ENCODE measurements around the gene DNAH7. TPM values are rescaled to one million over a fixed set of nuclear protein-coding genes. Genes with fewer than 3 reads are reported as not detected.

Gene DNAH7
- total RNA-seq, 2 donors from 2014 or later, result 1.1 to 1.5 TPM

DNA sequence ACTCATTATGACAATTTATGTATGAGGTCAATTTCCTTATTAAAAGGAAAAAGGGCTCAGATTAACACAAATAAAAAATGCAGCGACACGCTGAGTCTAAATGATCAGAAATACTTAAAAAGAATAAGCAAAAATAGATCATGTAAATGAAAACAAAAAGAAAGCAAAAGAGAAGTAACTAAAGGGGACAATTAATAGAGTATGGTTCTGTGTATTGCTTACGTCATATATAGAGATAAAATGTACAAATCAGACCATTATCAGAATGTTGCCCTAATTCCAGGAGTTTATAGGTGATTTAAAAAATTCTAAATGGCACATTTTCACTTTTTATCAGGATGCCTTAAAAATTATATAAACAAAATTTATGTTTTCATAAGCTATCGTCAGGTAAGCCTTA lies 189.5 kb downstream of the DNAH7 start:
- H3K27me3 Mint-ChIP-seq (ENCODE audit: insufficient read depth), result no peaks in the 10 kb centered on the region
- no peak overlapping the region for H3K4me3 Mint-ChIP-seq

DNA sequence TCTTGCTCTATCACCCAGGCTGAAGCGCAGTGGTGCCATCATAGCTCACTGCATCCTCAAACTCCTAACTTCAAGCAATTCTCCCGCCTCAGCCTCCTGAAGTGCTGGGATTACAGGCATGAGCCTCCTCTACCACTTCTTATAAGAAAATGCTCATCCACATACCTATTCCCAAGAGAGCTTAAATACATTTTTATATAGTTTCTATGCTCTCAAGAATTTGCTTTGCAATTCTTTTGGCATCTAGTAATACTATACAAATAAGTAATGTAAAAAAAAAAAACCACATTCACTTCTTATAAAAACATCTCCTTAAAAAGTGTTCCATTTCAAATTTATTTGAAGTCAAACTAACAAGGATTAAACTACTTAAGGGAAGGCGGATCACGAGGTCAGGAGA lies 197.3 kb downstream of the DNAH7 start:
- Histone ChIP-seq H3K9ac (ENCODE audit: extremely low read depth, low read length, poor library complexity, severe bottlenecking) (no peak overlapping the region), H3K4me1 (ENCODE audit: control insufficient read depth, insufficient read depth, low read length) (peaks cover 2% of the 10 kb centered on the region), H3K36me3 (ENCODE audit: control insufficient read depth, insufficient read depth, low read length) (no peaks in the 10 kb centered on the region), H3K9me3 (ENCODE audit: control insufficient read depth, low read length) (no peaks in the 10 kb centered on the region), H3K4me3 (ENCODE audit: low read length) (no peak overlapping the region), H3K27me3 (ENCODE audit: control insufficient read depth, insufficient read depth, low read length, poor library complexity, severe bottlenecking) (no peaks in the 10 kb centered on the region), H3K27ac (ENCODE audit: low read depth, low read length) (no peak overlapping the region)
- H3K27ac Mint-ChIP-seq, result no peak overlapping the region
- H3K27me3 Mint-ChIP-seq (ENCODE audit: insufficient read depth), result no peaks in the 10 kb centered on the region
- H3K9me3 Mint-ChIP-seq, result no peaks in the 10 kb centered on the region
- H3K4me1 Mint-ChIP-seq, result no peaks in the 10 kb centered on the region
- no peak for DNase-seq
- WGBS, 2 experiments (ENCODE audit: insufficient coverage in 1 of 2, insufficient read length in 1 of 2), result 86 to 100% methylated on average over 2 to 4 of the region's 4 CpGs
- no peak overlapping the region for H3K4me3 Mint-ChIP-seq
- TF ChIP-seq, protein P1, sequence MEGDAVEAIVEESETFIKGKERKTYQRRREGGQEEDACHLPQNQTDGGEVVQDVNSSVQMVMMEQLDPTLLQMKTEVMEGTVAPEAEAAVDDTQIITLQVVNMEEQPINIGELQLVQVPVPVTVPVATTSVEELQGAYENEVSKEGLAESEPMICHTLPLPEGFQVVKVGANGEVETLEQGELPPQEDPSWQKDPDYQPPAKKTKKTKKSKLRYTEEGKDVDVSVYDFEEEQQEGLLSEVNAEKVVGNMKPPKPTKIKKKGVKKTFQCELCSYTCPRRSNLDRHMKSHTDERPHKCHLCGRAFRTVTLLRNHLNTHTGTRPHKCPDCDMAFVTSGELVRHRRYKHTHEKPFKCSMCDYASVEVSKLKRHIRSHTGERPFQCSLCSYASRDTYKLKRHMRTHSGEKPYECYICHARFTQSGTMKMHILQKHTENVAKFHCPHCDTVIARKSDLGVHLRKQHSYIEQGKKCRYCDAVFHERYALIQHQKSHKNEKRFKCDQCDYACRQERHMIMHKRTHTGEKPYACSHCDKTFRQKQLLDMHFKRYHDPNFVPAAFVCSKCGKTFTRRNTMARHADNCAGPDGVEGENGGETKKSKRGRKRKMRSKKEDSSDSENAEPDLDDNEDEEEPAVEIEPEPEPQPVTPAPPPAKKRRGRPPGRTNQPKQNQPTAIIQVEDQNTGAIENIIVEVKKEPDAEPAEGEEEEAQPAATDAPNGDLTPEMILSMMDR (conservative IDR thresholded peaks at IDR 0.05), result no peak
- H3K36me3 Mint-ChIP-seq (ENCODE audit: low read depth), result no peaks in the 10 kb centered on the region

More for the DNA sequence above, 189.5 kb downstream of the DNAH7 start:
- Histone ChIP-seq H3K9ac (ENCODE audit: extremely low read depth, low read length, poor library complexity, severe bottlenecking) (no peak overlapping the region), H3K27ac (ENCODE audit: low read depth, low read length) (no peak overlapping the region), H3K4me3 (ENCODE audit: low read length) (no peak overlapping the region), H3K27me3 (ENCODE audit: control insufficient read depth, insufficient read depth, low read length, poor library complexity, severe bottlenecking) (no peaks in the 10 kb centered on the region), H3K36me3 (ENCODE audit: control insufficient read depth, insufficient read depth, low read length) (no peaks in the 10 kb centered on the region), H3K4me1 (ENCODE audit: control insufficient read depth, insufficient read depth, low read length) (no peaks in the 10 kb centered on the region), H3K9me3 (ENCODE audit: control insufficient read depth, low read length) (no peaks in the 10 kb centered on the region)
- WGBS, 2 experiments (ENCODE audit: insufficient coverage in 1 of 2, insufficient read length in 1 of 2), result 77 to 100% methylated on average over 1 to 3 of the region's 4 CpGs
- H3K9me3 Mint-ChIP-seq, result no peaks in the 10 kb centered on the region
- TF ChIP-seq, protein P1 (conservative IDR thresholded peaks at IDR 0.05), result no peak
- H3K36me3 Mint-ChIP-seq (ENCODE audit: low read depth), result no peaks in the 10 kb centered on the region
- no peak for DNase-seq
- no peaks in the 10 kb centered on the region for H3K4me1 Mint-ChIP-seq
- no peak overlapping the region for H3K27ac Mint-ChIP-seq

DNA sequence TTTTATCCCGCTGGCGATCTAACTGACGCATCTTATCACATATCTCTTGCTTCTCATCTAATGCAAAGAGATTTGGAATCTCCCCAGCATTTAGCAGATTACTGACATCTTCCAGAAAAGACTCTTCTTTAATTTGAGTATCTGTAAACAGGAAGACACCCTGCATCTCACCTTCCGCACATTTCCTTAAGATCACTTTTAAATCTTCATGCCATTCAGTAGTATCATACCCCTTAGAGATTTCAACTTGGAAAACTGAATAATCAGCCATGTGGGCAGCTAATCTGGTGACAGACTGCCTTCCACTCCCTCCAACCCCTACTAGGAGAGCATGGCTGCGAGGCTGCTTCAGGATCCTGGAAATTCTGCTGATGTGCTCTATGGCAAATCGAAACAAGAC lies 204.3 kb downstream of the DNAH7 start:
- Mint-ChIP-seq H3K4me3 (no peak overlapping the region), H3K27me3 (ENCODE audit: insufficient read depth) (no peaks in the 10 kb centered on the region), H3K9me3 (no peaks in the 10 kb centered on the region), H3K4me1 (peaks cover 10% of the 10 kb centered on the region), H3K27ac (no peak overlapping the region), H3K36me3 (ENCODE audit: low read depth) (no peaks in the 10 kb centered on the region)
- Histone ChIP-seq H3K27ac (ENCODE audit: low read depth, low read length) (no peak overlapping the region), H3K27me3 (ENCODE audit: control insufficient read depth, insufficient read depth, low read length, poor library complexity, severe bottlenecking) (no peaks in the 10 kb centered on the region), H3K36me3 (ENCODE audit: control insufficient read depth, insufficient read depth, low read length) (no peaks in the 10 kb centered on the region), H3K4me1 (ENCODE audit: control insufficient read depth, insufficient read depth, low read length) (no peaks in the 10 kb centered on the region), H3K9ac (ENCODE audit: extremely low read depth, low read length, poor library complexity, severe bottlenecking) (no peak overlapping the region), H3K9me3 (ENCODE audit: control insufficient read depth, low read length) (no peaks in the 10 kb centered on the region), H3K4me3 (ENCODE audit: low read length) (no peak overlapping the region)
- DNase-seq, result no peak
- TF ChIP-seq, protein P1 (conservative IDR thresholded peaks at IDR 0.05), result no peak
- WGBS, 2 experiments (ENCODE audit: insufficient coverage in 1 of 2, insufficient read length in 1 of 2), result 82 to 86% methylated on average over 4 to 6 of the region's 6 CpGs

All from endodermal cell (in vitro differentiated cells).